ENCODE results near the gene ANKHD1.
"Not testable (repeated sequence)": the region's sequence is repeated elsewhere in the genome, so short reads cannot be mapped to it uniquely, and the experiment has no call there.

The ANKHD1 gene

GRCh38 chr5:140560227-140560626 is 158.6 kb downstream of the ANKHD1 start:
- in situ Hi-C loops (cut with HindIII; ENCODE audit: low sequenced_read_pairs), result no loop called here

GRCh38 chr5:140561753-140562523 is 160.3 kb downstream of the ANKHD1 start:
- in situ Hi-C loops (cut with HindIII; ENCODE audit: low sequenced_read_pairs), result no loop called here

- in situ Hi-C loops (cut with HindIII; ENCODE audit: low sequenced_read_pairs), result no loop called here
These were observed 162.0 kb downstream of the ANKHD1 start for GRCh38 chr5:140563596-140563995.

- in situ Hi-C loops (cut with HindIII; ENCODE audit: low sequenced_read_pairs), result loop anchor here (5.0 kb wide), 1 partner anchor 93 kb away; no protein-coding TSS in a partner anchor
These were observed 162.8 kb downstream of the ANKHD1 start, which contains the start of the genes APBB3 and SLC35A4 for GRCh38 chr5:140564196-140565023. TSS of gene APBB3 (minus strand) at chr5:140564598. CDS start at chr5:140564245, 353 bp downstream. TSS of gene SLC35A4 (plus strand) at chr5:140564828. CDS start at chr5:140567170, 2,342 bp downstream.

- in situ Hi-C loops (cut with HindIII; ENCODE audit: low sequenced_read_pairs), result loop anchor here (5.0 kb wide), 1 partner anchor 92 kb away; no protein-coding TSS in a partner anchor
These were observed 163.6 kb downstream of the ANKHD1 start for GRCh38 chr5:140565024-140565779.

- in situ Hi-C loops (cut with HindIII; ENCODE audit: low sequenced_read_pairs), result loop anchor here (5.0 kb wide), 1 partner anchor 92 kb away; no protein-coding TSS in a partner anchor
These were observed 164.1 kb downstream of the ANKHD1 start for GRCh38 chr5:140565780-140566095.

GRCh38 chr5:140566665-140567064 is 165.0 kb downstream of the ANKHD1 start:
- in situ Hi-C loops (cut with HindIII; ENCODE audit: low sequenced_read_pairs), result loop anchor here (5.0 kb wide), 1 partner anchor 91 kb away; no protein-coding TSS in a partner anchor

GRCh38 chr5:140567136-140567818 is 165.6 kb downstream of the ANKHD1 start:
- in situ Hi-C loops (cut with HindIII; ENCODE audit: low sequenced_read_pairs), result loop anchor here (5.0 kb wide), 1 partner anchor 90 kb away; no protein-coding TSS in a partner anchor

GRCh38 chr5:140567871-140568270 is 166.2 kb downstream of the ANKHD1 start:
- in situ Hi-C loops (cut with HindIII; ENCODE audit: low sequenced_read_pairs), result loop anchor here (5.0 kb wide), 1 partner anchor 89 kb away; no protein-coding TSS in a partner anchor

GRCh38 chr5:140568443-140569063 is 166.9 kb downstream of the ANKHD1 start:
- in situ Hi-C loops (cut with HindIII; ENCODE audit: low sequenced_read_pairs), result loop anchor here (5.0 kb wide), 1 partner anchor 89 kb away; no protein-coding TSS in a partner anchor

GRCh38 chr5:140569197-140569596 is 167.6 kb downstream of the ANKHD1 start:
- in situ Hi-C loops (cut with HindIII; ENCODE audit: low sequenced_read_pairs), result loop anchor here (5.0 kb wide), 1 partner anchor 88 kb away; no protein-coding TSS in a partner anchor

GRCh38 chr5:140570058-140570457 is 168.4 kb downstream of the ANKHD1 start:
- in situ Hi-C loops (cut with HindIII; ENCODE audit: low sequenced_read_pairs), result no loop called here

- in situ Hi-C loops (cut with HindIII; ENCODE audit: low sequenced_read_pairs), result no loop called here
These were observed 168.9 kb downstream of the ANKHD1 start for GRCh38 chr5:140570488-140570887.

GRCh38 chr5:140571105-140571504 is 169.5 kb downstream of the ANKHD1 start:
- in situ Hi-C loops (cut with HindIII; ENCODE audit: low sequenced_read_pairs), result no loop called here

- in situ Hi-C loops (cut with HindIII; ENCODE audit: low sequenced_read_pairs), result no loop called here
These were observed 172.1 kb downstream of the ANKHD1 start for GRCh38 chr5:140573683-140574082.

- in situ Hi-C loops (cut with HindIII; ENCODE audit: low sequenced_read_pairs), result no loop called here
These were observed 172.5 kb downstream of the ANKHD1 start for GRCh38 chr5:140574165-140574564.

- in situ Hi-C loops (cut with HindIII; ENCODE audit: low sequenced_read_pairs), result no loop called here
These were observed 173.7 kb downstream of the ANKHD1 start for GRCh38 chr5:140575309-140575708.

GRCh38 chr5:140576776-140577201 is 175.2 kb downstream of the ANKHD1 start:
- in situ Hi-C loops (cut with HindIII; ENCODE audit: low sequenced_read_pairs), result no loop called here

- in situ Hi-C loops (cut with HindIII; ENCODE audit: low sequenced_read_pairs), result not testable (repeated sequence)
These were observed 177.6 kb downstream of the ANKHD1 start for GRCh38 chr5:140579188-140579747.
